ENCODE measurements around the gene EPOP. TPM values are rescaled to one million over a fixed set of nuclear protein-coding genes. Genes with fewer than 3 reads are reported as not detected.

The EPOP gene
- total and polyA plus RNA-seq, 2 of the 13 experiments (the other 11 are each of a cell fraction or from before 2014, with no cell fraction given) = 14.7 to 37.8 TPM

GRCh38 chr17:38667099-38667786 lies 7.5 kb downstream of the EPOP start (continued):
- TF ChIP-seq RNF219 (CRISPR knock-in tag; IDR thresholded peaks at IDR 0.05) = no peak
- TF ChIP-seq AKNA (CRISPR knock-in tag; IDR thresholded peaks at IDR 0.05; ENCODE audit: borderline replicate concordance) = no peak
- TF ChIP-seq JARID2 (CRISPR knock-in tag; IDR thresholded peaks at IDR 0.05; ENCODE audit: insufficient replicate concordance) = no peak
- no peak for TF ChIP-seq ZNF274 (CRISPR knock-in tag; IDR thresholded peaks at IDR 0.05)
- no peak for TF ChIP-seq HINFP (CRISPR knock-in tag; IDR thresholded peaks at IDR 0.05; ENCODE audit: low read depth)
- peak; percentile 75 for TF ChIP-seq KAT8 (CRISPR knock-in tag; IDR thresholded peaks at IDR 0.05)
- TF ChIP-seq CSRNP1 (CRISPR knock-in tag; IDR thresholded peaks at IDR 0.05) = no peak
- TF ChIP-seq ZSCAN20 (CRISPR knock-in tag; IDR thresholded peaks at IDR 0.05; ENCODE audit: borderline replicate concordance) = no peak
- TF ChIP-seq ZFYVE20 (CRISPR knock-in tag; IDR thresholded peaks at IDR 0.05; ENCODE audit: borderline replicate concordance, low read depth) = no peak
- 0 out of 2 replicates have a peak, but pooled peaks have one; percentile 54 for TF ChIP-seq ZBTB7A (CRISPR knock-in tag; IDR thresholded peaks at IDR 0.05)
- peak; percentile 72; a peak in 2 of 4 replicates for TF ChIP-seq HMGXB4 (CRISPR knock-in tag; IDR thresholded peaks at IDR 0.05; ENCODE audit: borderline replicate concordance in 1 of 2, low read depth in 1 of 2)
- TF ChIP-seq TMF1 (CRISPR knock-in tag; IDR thresholded peaks at IDR 0.05; ENCODE audit: low read depth) = 0 out of 2 replicates have a peak, but pooled peaks have one; percentile 49
- TF ChIP-seq ZNF616 (CRISPR knock-in tag; IDR thresholded peaks at IDR 0.05; ENCODE audit: low read depth) = no peak
- no peak for TF ChIP-seq PBX2 (CRISPR knock-in tag; IDR thresholded peaks at IDR 0.05)
